K562 (cell line): ENCODE data around the gene HADHB. TPM values are rescaled to one million over a fixed set of nuclear protein-coding genes. Genes with fewer than 3 reads are reported as not detected.

Experiments
- ATAC-seq: fragments of 200-7000 bp; cut with Tn5 transposase; 3 replicates; pipeline ENCODE4 v1.9.1; 2020; ENCODE audit warnings: moderate library complexity
- BruUV-seq: library from RNA; stranded (reverse); fragments of 400-500 nt; replicated peaks from 2 replicates; lab custom pipeline; 2021; lab: Mats Ljungman, UMichigan
- CTCF ChIA-PET: fragments of 300-600 bp; formaldehyde crosslinking; extraction: SDS; loops from one replicate; lab custom pipeline; 2021; ENCODE audit warnings: low intra/inter-chr PET ratio; lab: Yijun Ruan, JAX
- POLR2A ChIA-PET: fragments of 300-600, 350-650 bp; sonication (Branson Sonifier 250); formaldehyde crosslinking; extraction: SDS; loops from one replicate; lab custom pipeline; 2021; ENCODE audit warnings: antibody characterized with exemption, inconsistent platforms; lab: Yijun Ruan, JAX
- DNase-seq, 4 experiments: peaks; one replicate each; pipeline versions ENCODE4 v3.0.0 to v3.0.0-alpha.2; 2011 to 2018; ENCODE audit warnings: low spot score in 3 of 4, mixed read lengths in 3 of 4; ENCODE audit errors: extremely low read depth in 1 of 4
- FAIRE-seq: peaks from 2 replicates; lab custom pipeline; 2011; peaks lifted over from hg19 to GRCh38; lab: Jason Lieb, UNC
- H2AFZ ChIP-seq: 2 replicates; pipeline ENCODE4 v1.6.0; 2011; ENCODE audit warnings: low read depth, low read length, control low read depth, inconsistent platforms
- H3K27ac ChIP-seq: fragments of 200-600 bp; 3 replicates; pipeline ENCODE4 v1.8.0; 2011; ENCODE audit warnings: low read depth, mild to moderate bottlenecking, control low read depth, inconsistent platforms, low read length, moderate library complexity, mixed read lengths; ENCODE audit errors: extremely low read depth
- H3K27me3 ChIP-seq, 2 experiments: fragments of 300-600 bp in 1 of 2; 2 replicates in 1 of 2; 3 replicates in 1 of 2; pipeline versions ENCODE4 v1.6.0 to v1.8.0; 2011; ENCODE audit warnings: inconsistent platforms in 2 of 2, low read length in 2 of 2, mild to moderate bottlenecking in 1 of 2, mixed read lengths in 1 of 2, moderate library complexity in 1 of 2; ENCODE audit not compliant: control insufficient read depth in 2 of 2, insufficient read depth in 2 of 2
- H3K36me3 ChIP-seq: fragments of 300-600 bp; 3 replicates; pipeline ENCODE4 v1.8.0; 2011; ENCODE audit warnings: mild to moderate bottlenecking, low read length, inconsistent platforms; ENCODE audit not compliant: control insufficient read depth, insufficient read depth
- H3K4me1 ChIP-seq, 2 experiments: fragments of 200-600 bp in 1 of 2; replicated peaks in 1 of 2; 2 replicates in 1 of 2; 3 replicates in 1 of 2; pipeline versions ENCODE4 v1.5.1 to v1.8.0; 2011; ENCODE audit warnings: inconsistent platforms in 2 of 2, low read length in 2 of 2, mild to moderate bottlenecking in 1 of 2, mixed read lengths in 1 of 2, moderate library complexity in 1 of 2; ENCODE audit not compliant: control insufficient read depth in 2 of 2, insufficient read depth in 2 of 2
- H3K4me2 ChIP-seq: 2 replicates; pipeline ENCODE4 v1.6.1; 2011; ENCODE audit warnings: low read length, control low read depth, inconsistent platforms, mixed read lengths; ENCODE audit not compliant: insufficient read depth
- H3K4me3 ChIP-seq: fragments of 200-600 bp; sonication (generic), shearing (Covaris generic); 2 replicates; pipeline ENCODE4 v1.5.1; 2016; ENCODE audit warnings: control low read depth, inconsistent platforms
- H3K79me2 ChIP-seq: fragments of 200-600 bp; 3 replicates; pipeline ENCODE4 v1.8.0; 2011; ENCODE audit warnings: low read length, inconsistent platforms; ENCODE audit not compliant: control insufficient read depth, insufficient read depth
- H3K9ac ChIP-seq, 2 experiments: 2 replicates each; pipeline versions ENCODE4 v1.6.0 to v1.6.1; 2011; ENCODE audit warnings: low read depth in 2 of 2, low read length in 2 of 2, control low read depth in 1 of 2, inconsistent platforms in 1 of 2, mild to moderate bottlenecking in 1 of 2, mixed read lengths in 1 of 2; ENCODE audit not compliant: insufficient read depth in 1 of 2
- H3K9me1 ChIP-seq: one replicate; pipeline ENCODE4 v1.6.0; 2011; ENCODE audit warnings: inconsistent platforms, mild to moderate bottlenecking, low read length, moderate library complexity; ENCODE audit not compliant: control insufficient read depth, insufficient read depth
- H3K9me3 ChIP-seq: replicated peaks from 2 replicates; pipeline ENCODE4 v1.5.1; 2011; ENCODE audit warnings: low read depth, low read length, inconsistent platforms; ENCODE audit not compliant: control insufficient read depth, insufficient read depth
- H4K20me1 ChIP-seq: replicated peaks from 2 replicates; pipeline ENCODE4 v1.6.1; 2011; ENCODE audit warnings: low read length, inconsistent platforms, mixed read lengths; ENCODE audit not compliant: control insufficient read depth, insufficient read depth
- CXXC5 ChIP-seq: fragments of 250-450 bp; sonication (Bioruptor Pico); IDR thresholded peaks from 2 replicates; pipeline ENCODE4 v1.8.0; 2022; ENCODE audit warnings: inconsistent platforms, mild to moderate bottlenecking, moderate library complexity
- ESRRB ChIP-seq: fragments of 250-450 bp; sonication (Bioruptor Pico); IDR thresholded peaks from 2 replicates; pipeline ENCODE4 v1.5.0; 2020; ENCODE audit warnings: mild to moderate bottlenecking, moderate library complexity, borderline replicate concordance
- FOXM1 ChIP-seq, 2 experiments: fragments of 450-650 bp in 1 of 2; sonication (generic) in 1 of 2; formaldehyde crosslinking in 1 of 2; IDR thresholded peaks; 2 replicates each; pipeline versions ENCODE4 v1.6.1 to v1.9.0; 2017 to 2022; ENCODE audit warnings: low read depth in 2 of 2, mild to moderate bottlenecking in 2 of 2, missing genetic modification reagents in 1 of 2, moderate library complexity in 1 of 2
- FUS ChIP-seq: fragments of 200-400 bp; formaldehyde crosslinking; optimal IDR thresholded peaks from 2 replicates; pipeline ENCODE3; 2017; ENCODE audit warnings: low read depth, low read length
- GTF2E2 ChIP-seq: fragments of 200-800 bp; sonication (Bioruptor generic); IDR thresholded peaks from 2 replicates; pipeline ENCODE4 v1.6.1; 2016; ENCODE audit warnings: missing genetic modification characterization, missing compliant biosample characterization
- HNRNPUL1 ChIP-seq: fragments of 200-400 bp; formaldehyde crosslinking; IDR thresholded peaks from 2 replicates; pipeline ENCODE4 v1.6.1; 2017; ENCODE audit warnings: low read length
- MAFG ChIP-seq: fragments of 450-650 bp; conservative IDR thresholded peaks from 2 replicates; pipeline ENCODE4 v1.6.1; 2016; ENCODE audit warnings: missing genetic modification characterization, missing compliant biosample characterization
- MCM2 ChIP-seq: fragments of 450-650 bp; IDR thresholded peaks from 2 replicates; pipeline ENCODE4 v1.6.1; 2017; ENCODE audit warnings: low read depth, mild to moderate bottlenecking
- NCOA4 ChIP-seq: fragments of 450-650 bp; IDR thresholded peaks from 2 replicates; pipeline ENCODE4 v1.6.1; 2018; ENCODE audit warnings: mild to moderate bottlenecking; ENCODE audit not compliant: partially characterized antibody
- NFIC ChIP-seq: fragments of 450-650 bp; IDR thresholded peaks from 2 replicates; pipeline ENCODE4 v1.6.1; 2017; ENCODE audit warnings: mild to moderate bottlenecking, inconsistent platforms
- PHF21A ChIP-seq: fragments of 450-650 bp; IDR thresholded peaks from 2 replicates; pipeline ENCODE4 v1.6.1; 2017; ENCODE audit warnings: low read depth, borderline replicate concordance
- RBM39 ChIP-seq: fragments of 200-400 bp; formaldehyde crosslinking; optimal IDR thresholded peaks from 2 replicates; pipeline ENCODE3; 2018; ENCODE audit warnings: low read depth, low read length
- SREBF2 ChIP-seq: sonication (generic); formaldehyde crosslinking; IDR thresholded peaks from 2 replicates; pipeline ENCODE4 v1.4.0; 2020; ENCODE audit warnings: mild to moderate bottlenecking, missing genetic modification reagents
- SRSF7 ChIP-seq: fragments of 200-400 bp; formaldehyde crosslinking; optimal IDR thresholded peaks from 2 replicates; pipeline ENCODE3; 2017; ENCODE audit warnings: mild to moderate bottlenecking, low read depth, low read length
- TCF7L2 ChIP-seq: fragments of 150-350 bp; IDR thresholded peaks from 2 replicates; pipeline ENCODE4 v1.6.1; 2016; ENCODE audit warnings: low read depth, mild to moderate bottlenecking, low read length, moderate library complexity
- TRIM28 ChIP-seq: fragments of 450-650 bp; IDR thresholded peaks from 2 replicates; pipeline ENCODE4 v1.6.1; 2017
- ZNF280A ChIP-seq: fragments of 450-650 bp; IDR thresholded peaks from 2 replicates; pipeline ENCODE4 v1.6.1; 2018; ENCODE audit warnings: mild to moderate bottlenecking, low read depth; ENCODE audit not compliant: partially characterized antibody
- ZNF431 ChIP-seq: sonication (generic); formaldehyde crosslinking; IDR thresholded peaks from 2 replicates; pipeline ENCODE4 v1.8.0; 2022; ENCODE audit warnings: mild to moderate bottlenecking, missing genetic modification reagents
- ZNF449 ChIP-seq: fragments of 250-450 bp; sonication (Bioruptor Pico); IDR thresholded peaks from 2 replicates; pipeline ENCODE4 v1.8.0; 2022; ENCODE audit warnings: moderate library complexity, mild to moderate bottlenecking, inconsistent platforms
- ZNF583 ChIP-seq: fragments of 250-450 bp; sonication (Bioruptor Pico); IDR thresholded peaks from 2 replicates; pipeline ENCODE4 v1.4.0; 2020
- ZNF75A ChIP-seq: fragments of 450-650 bp; formaldehyde crosslinking; IDR thresholded peaks from 2 replicates; pipeline ENCODE4 v1.4.0; 2020; ENCODE audit warnings: mild to moderate bottlenecking
- WGBS: fragments of 100-300 bp; shearing (Covaris generic); methylation state at CpG from one replicate; pipeline ENCODE4 v1.1.6; 2016; ENCODE audit warnings: low coverage, mixed read lengths; ENCODE audit not compliant: insufficient coverage; ENCODE audit errors: missing lambda C conversion rate; 5-methylcytosine and 5-hydroxymethylcytosine counted together
- in situ Hi-C: fragments of 300-500 bp; cut with MboI; formaldehyde crosslinking; loops from 4 replicates; pipeline ENCODE4 v1.15.0; 2018; ENCODE audit warnings: inconsistent platforms, mixed read lengths
- intact Hi-C: fragments of 100-400 bp; cut with micrococcal nuclease; formaldehyde crosslinking; loops from 2 replicates; pipeline ENCODE4 v1.14.2; 2022
- polyA plus RNA-seq, 8 experiments: library from polyadenylated mRNA; depleted of rRNA in 4 of 8; stranded (reverse) in 5 of 8; unstranded in 3 of 8; fragments of >200 nt; fragmentation: Nextera tagmentation in 2 of 8; fragmentation: Illumina TruSeq in 1 of 8; extraction: Ambion mirVana in 2 of 8; extraction: Trizol in 1 of 8; gene quantifications; 2 replicates each; pipeline versions ENCODE4 v1.2.1 to v1.2.3, GENCODE V29; 2011 to 2014; ENCODE audit warnings: inconsistent platforms in 1 of 8, missing spikeins in 1 of 8
- total RNA-seq, 7 experiments: library from RNA; depleted of rRNA in 6 of 7; stranded (reverse); fragments of >200 nt in 6 of 7; fragmentation: Illumina TruSeq in 2 of 7; extraction: Trizol in 2 of 7; gene quantifications; 2 replicates each; pipeline versions ENCODE4 v1.2.1 to v1.2.3, GENCODE V29; 2011 to 2021; ENCODE audit warnings: low replicate concordance in 1 of 7

Gene HADHB
- total and polyA plus RNA-seq, 9 of the 15 experiments (the other 6 are each of a cell fraction or from before 2014, with no cell fraction given) = 67.3 to 199 (median 100) TPM

- Histone ChIP-seq H3K9ac (no peak overlapping the region), H3K4me2 (no peak overlapping the region), H2AFZ (no peak overlapping the region), H3K9me1 (no peaks in the 10 kb centered on the region), H3K4me3 (no peak overlapping the region), H3K79me2 (no peaks in the 10 kb centered on the region), H3K9me3 (no peaks in the 10 kb centered on the region), H3K4me1 (peaks cover 0 to 11% of the 10 kb centered on the region in 2 experiments; a peak in 1 of 5 replicates), H3K27me3 (no peaks in the 10 kb centered on the region), H3K27ac (no peak overlapping the region), H4K20me1 (no peaks in the 10 kb centered on the region), H3K36me3 (peaks cover 52% of the 10 kb centered on the region)
- FAIRE-seq (peak; percentile 29), ATAC-seq (peak; percentile 29; the same call in 1 of the 3 replicates), DNase-seq (no peak)
- intact Hi-C loops = no loop called here
- no TSS peak for BruUV-seq
- CTCF ChIA-PET = no interaction called here
- POLR2A ChIA-PET = interaction anchor here (0.7 to 1.3 kb wide), 5 partner anchors 10 to 1044 kb away, joined by 3 to 5 read pairs (median 3); partner anchors contain the start of genes HADHA and HADHB
- 42% methylated on average over 5 of the region's 5 CpGs for WGBS
- in situ Hi-C loops = no loop called here
- no peak for TF ChIP-seq ZNF75A (CRISPR knock-in tag)
- TF ChIP-seq TCF7L2 = no peak
- no peak for TF ChIP-seq ZNF449 (CRISPR knock-in tag)
- no peak for TF ChIP-seq ZNF583 (CRISPR knock-in tag)
- no peak for TF ChIP-seq ESRRB
- TF ChIP-seq MCM2 = no peak
- no peak for TF ChIP-seq SRSF7
- no peak for TF ChIP-seq CXXC5
- TF ChIP-seq HNRNPUL1 = no peak
- TF ChIP-seq FOXM1 (IDR thresholded peaks at IDR 0.05; ENCODE audit: low read depth) = no peak
- no peak for TF ChIP-seq FOXM1 (CRISPR knock-in tag; IDR thresholded peaks at IDR 0.05; ENCODE audit: low read depth)
- no peak for TF ChIP-seq MAFG (tag)
- no peak for TF ChIP-seq ZNF431 (CRISPR knock-in tag)
- TF ChIP-seq FUS = no peak
- no peak for TF ChIP-seq NCOA4
- no peak for TF ChIP-seq SREBF2
- no peak; the same call in 1 of the 2 replicates for TF ChIP-seq GTF2E2 (tag)
- no peak for TF ChIP-seq ZNF280A
- no peak for TF ChIP-seq TRIM28
- TF ChIP-seq NFIC = peak; percentile 75
- TF ChIP-seq PHF21A = no peak
- TF ChIP-seq RBM39 = no peak
Observed at GRCh38 chr2:26274058-26274613, 29.4 kb downstream of the HADHB start.
